ENCODE results near the gene IL24.

IL24 gene

DNA sequence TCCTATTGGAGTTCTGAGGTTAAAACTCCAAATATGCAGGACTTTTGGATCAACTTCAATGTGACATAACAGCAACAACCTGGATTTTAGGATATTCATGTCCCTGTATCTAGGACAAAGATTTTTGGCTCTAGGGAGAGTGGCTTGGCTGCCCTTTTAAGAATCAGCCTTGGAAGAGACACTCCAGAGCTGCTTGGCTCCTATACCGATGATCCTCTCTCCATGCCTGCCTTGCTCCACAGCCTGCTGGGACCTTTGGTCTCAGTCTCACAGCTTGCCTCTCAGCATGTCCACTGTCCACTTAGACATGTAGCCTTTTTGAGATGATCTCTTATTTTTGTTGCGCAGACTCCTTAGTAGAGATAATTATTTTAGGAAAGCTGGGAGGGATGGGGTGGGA is 29.0 kb downstream of the IL24 start:
- no peak for DNase-seq

DNA sequence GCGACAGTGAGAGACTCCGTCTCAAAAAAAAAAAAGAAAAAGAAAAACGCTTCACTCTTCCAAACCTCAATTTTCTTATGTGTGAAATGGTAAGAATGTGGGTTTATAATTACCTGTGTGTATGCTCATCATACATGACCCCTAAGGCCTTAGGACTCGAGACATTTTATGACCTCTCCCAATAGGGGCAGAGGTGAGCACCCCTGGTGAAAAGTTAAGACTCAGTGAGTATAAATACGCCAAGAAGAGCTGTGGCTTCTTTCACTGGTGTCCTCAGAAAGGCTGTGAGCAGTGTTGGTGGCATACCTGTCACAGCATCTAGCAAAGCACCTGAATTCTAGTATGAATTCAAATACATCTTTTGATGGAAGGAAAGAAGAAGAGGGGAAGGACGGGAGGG is 32.3 kb downstream of the IL24 start:
- no peak for DNase-seq

DNA sequence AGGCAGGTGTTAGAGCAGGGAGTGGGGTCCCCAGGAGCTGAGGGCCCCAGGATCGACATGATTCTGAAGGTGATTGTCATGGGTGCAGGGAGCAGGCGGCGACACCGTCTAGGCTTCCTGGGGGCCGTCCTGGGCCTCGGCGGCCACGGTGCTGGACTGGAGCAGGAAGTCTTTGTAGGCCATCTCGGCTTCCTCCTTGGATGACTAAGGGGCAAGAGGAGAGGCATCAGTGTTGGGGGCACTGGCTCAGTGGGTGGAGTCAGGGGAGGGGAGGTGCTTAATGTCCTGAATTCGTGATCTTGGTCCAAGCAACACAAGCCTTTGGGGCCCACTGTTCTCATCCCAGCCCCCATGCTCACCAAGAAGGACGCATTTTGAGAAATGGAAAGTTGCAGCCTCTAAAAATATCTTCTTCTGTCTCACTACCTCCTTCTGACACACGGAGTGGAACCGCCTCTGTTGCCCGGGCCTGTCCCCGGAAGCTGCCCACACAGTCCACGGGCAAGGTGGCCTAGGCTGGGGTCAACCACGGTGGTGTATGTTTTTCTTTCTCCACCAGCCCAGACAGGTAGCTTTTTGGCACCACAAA is 33.1 kb downstream of the IL24 start:
- no peak for DNase-seq

DNA sequence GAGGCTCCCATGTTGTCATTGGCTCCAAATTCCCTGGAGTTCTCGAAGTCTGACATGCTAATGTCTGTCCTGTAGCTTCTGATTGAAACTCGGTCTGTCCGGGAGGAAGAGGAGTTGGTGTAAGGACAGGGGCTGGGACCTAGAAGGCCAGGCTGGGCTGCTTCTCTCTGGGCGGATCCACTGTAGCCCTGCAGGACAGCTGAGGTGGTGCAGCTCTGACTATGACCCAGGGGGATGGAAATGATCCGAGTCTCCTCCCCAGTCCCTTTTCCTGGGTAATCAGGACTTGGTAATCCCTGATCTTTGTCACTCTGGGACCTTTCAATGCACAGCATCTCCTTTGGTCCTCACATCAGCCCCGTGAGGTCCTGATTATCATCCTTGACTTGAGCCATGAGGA is 34.5 kb downstream of the IL24 start:
- DNase-seq: no peak

DNA sequence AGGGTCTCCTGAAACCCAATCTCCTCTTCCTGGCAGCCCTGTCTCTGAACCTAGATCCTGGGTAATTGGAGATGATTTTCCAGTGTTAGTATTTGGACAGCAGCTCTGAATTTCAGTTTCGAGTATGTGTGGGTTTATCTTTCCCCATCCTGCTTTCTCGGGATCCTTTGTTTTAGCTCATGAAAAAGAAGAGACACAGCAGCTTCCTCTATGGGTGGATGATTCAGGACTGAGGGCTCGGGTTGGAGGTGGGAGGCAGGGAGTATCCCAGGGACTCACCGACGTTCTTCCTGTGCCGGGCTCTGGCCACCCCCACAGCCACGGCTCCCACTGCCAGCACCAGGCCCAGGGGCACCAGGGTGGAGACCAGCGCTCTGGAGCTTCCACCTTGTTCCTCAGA is 34.9 kb downstream of the IL24 start:
- DNase-seq: no peak

DNA sequence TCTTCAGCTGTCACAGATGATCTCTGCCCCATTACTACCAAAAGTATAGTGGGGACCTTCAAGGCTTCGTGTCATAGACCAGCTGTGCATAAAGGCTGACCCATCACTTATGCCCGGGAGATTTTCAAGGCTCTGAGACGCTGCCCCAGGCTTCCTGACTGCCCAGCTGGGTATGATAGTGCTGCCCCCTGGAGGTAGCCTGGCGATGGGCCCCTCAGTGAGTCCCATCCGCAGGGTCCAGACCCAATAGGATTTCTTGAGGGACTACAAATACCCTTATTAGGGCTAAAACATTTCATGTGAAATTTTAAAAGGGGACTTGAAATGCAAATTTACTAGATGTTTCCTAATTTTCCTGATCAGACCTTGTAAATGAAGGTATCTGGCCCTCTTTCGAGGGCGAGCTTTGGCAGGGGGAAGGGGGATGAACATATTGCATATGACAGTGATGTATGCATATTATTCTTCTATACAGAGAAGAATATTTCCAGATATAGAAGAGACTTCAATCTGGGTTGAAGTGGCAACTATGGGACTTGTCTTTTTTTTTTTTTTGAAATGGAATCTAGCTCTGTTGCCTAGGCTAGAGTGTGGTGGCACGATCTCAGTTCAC is 36.2 kb downstream of the IL24 start:
- no peak for DNase-seq

DNA sequence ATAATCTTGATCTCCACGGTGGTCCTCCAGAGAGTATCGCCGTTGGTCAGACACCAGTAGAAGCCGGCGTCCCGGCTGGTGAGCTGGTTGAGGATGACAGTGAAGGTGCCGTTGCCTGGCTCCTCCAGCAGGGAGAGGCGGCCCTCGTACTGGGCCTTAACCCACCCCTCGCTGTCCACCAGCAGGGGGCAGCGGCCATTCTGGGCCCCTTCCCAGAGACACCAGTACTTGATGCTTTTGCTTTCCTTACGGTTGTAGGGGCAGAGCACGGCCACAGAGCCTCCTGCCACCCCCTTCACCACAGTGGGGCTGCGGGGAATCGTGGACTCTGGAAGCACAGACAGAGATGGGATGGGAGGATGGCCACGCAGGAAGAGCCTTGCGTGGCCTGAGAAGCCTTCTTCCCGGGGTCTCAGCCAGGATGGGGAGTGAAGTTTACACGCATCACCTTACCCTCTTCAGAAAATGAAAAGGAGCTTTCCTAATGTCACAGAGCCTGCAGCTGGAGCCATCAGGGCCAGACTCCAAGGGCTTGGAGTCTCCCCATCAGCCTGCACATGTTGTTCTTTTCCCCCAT is 38.3 kb downstream of the IL24 start:
- no peak for DNase-seq

DNA sequence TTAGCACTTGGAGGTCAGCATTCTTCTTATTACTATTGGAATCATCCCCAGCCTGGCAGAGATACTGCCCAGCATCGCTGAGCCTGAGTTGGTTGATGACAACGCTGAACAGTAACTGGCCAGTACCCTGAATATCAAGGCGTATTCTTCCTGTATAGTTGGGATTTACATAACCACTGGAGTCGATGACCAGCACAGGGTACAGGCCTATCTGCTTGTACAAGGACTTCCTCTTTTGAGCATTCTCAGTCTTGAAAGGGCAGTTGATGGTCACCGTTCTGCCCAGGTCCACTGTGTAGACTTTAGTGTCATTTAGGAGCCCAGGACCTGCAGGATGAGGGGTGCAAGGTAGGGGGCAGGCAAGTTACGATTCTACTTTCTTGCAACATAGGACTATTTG is 40.2 kb downstream of the IL24 start:
- no peak for DNase-seq

DNA sequence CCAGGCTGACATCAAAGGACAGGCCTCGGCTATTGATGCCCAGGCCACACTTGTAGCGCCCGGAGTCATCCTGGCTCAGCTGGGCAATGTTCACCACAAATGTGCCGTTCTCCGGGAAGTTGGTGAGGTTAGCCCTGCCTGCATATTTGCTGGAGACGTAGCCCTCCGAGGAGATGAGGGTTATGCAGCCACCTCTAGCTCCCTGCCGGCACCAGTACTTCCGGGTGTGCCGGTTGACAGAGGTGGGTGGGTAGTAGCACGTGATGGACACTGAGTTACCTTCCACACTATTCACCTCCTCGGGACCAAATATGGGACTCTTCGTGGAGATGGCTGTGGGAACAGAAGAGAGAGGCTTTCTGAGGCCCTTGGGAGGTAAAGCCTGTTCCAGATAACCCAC is 41.9 kb downstream of the IL24 start:
- DNase-seq: no peak

DNA sequence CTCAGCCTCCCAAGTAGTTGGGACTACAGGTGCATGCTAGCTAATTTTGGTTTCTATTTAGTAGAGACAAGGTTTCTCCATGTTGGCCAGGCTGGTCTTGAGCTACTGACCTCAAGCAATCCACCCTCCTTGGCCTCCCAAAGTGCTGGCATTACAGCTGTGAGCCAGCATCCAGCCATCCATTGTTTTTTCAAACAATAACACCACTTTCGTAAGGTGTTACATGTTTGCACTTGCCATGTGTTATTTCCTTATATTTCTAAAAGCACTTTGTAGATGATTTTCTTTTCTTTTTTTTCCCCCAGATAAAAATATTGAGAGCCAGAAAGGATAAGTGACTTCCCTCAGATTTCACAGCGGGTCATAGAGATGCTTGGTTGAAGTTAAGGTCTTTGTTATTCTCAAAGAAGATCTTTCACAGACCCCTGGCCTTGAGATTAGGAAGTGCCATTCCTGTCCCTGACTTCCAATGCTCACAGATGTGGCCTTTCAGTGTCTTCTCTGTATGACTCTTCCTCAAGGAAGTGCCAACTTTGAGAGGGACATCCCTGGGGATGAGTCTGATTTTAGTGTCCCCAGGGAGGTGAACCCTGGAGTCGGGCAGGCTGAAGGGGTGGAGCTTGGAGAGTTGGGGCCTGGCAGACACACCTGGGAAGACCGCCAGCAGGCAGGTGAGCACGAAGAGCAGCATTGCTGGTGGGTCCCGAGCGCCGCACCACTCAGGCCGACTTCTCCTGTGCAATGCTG is 42.8 kb downstream of the IL24 start:
- no peak for DNase-seq

DNA sequence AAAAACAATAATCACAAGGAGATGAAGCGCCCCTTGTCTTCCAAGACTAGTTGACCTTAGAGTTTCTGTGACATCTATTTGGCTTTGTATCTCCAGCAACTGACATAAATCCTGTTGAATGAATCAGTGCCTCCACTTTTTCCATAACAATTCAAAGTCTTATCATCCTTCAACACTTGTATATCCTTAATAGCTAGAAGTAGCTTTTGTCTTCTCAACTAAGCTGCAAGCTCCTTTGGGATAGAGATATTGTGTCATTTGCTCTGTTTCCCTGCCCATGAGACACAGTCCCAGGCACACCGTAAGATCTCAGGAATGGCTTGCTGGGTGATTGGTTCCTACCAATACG is 43.3 kb downstream of the IL24 start:
- no peak for DNase-seq

DNA sequence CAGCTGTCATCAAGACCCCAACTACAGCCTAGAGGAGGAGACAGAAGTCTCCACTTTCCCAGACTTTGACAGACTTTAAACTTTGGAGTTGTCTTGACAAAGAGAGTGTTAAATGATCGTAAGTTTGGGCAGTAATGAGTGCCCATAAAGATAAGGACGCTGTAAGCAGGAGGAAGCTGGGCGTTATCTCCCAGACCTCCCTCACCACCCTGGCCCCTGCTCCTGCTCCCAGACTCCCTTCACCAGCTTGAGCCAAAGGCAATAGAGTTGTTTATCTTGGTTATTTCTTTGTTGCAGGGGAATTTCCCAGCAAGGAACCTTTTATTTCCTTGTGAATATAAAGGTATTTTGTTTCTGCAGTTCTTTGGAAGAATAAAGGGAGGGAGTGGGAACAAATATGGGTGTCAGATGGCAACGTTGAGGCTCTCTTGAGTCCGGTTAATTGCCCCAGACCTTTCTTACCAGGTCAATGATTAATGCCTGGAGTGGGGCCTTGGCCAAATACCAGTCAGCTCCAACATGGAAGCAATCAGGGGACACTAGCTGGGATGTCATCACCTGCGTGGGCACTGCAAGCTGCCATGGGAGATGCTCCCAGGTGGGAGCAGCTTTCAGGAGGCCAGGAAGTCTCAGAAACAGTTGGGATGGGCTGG is 44.6 kb downstream of the IL24 start:
- DNase-seq: no peak

DNA sequence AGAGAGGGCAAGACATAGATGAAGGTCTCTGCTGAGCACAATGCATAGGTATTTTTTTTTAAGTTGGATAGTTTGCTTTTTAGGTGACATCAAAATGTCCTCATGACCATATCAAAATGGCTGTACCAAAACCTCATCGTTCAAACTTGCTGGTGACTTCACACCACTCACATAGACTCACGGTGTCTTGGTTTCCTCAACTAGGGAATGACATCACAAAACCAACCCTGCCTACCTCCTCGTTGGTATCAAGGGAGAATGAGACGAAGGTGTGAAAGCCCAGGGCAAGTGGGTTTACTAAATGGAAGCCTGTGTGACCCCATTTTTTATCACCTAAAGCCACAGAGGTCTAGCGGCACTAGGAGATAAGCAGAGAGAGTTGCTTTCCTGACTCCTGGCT is 47.5 kb downstream of the IL24 start:
- no peak for DNase-seq

DNA sequence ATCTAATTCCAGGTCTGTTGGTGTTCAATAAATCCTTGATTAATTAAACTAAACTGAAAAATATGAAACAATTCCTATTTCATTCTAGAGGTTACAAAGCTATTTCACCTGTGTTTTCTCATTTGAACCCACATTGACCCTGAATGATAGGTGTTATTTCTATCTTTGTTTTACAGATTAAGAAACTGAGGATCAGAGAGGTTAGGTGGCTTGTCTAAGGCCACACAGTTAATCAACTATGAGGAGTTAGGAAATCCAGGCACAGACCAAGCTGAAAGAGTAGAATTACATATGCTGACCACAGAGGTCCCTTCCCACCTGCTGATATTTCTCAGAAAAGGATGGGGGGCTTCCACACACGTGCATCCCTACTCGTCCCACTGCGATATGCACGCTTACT is 48.5 kb downstream of the IL24 start:
- no peak for DNase-seq

DNA sequence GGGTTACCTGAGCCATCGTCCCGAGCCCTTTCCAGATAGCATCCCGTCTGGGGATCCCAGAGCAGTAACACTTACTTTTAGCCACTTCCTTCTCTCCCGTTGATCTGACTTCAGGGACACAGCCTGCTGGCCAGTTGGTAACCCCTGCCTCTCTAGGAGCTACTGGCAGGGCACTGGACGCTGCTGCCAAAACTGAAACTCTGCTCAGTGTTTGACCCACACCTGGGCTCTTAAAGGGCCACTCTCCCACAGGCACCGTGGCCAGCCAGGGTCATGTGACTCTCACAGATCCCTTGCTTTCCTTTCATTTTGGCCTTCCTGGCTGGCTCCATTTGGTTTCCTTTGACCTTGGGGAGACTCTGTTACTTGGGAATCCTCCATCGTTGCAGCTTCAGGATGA is 49.0 kb downstream of the IL24 start, which contains the start of gene PIGR:
Gene PIGR, minus strand, starts transcription at position 206 of the 400 bp plus-strand sequence. CDS start 5,935 bp downstream, outside the sequence.
- DNase-seq: no peak

DNA sequence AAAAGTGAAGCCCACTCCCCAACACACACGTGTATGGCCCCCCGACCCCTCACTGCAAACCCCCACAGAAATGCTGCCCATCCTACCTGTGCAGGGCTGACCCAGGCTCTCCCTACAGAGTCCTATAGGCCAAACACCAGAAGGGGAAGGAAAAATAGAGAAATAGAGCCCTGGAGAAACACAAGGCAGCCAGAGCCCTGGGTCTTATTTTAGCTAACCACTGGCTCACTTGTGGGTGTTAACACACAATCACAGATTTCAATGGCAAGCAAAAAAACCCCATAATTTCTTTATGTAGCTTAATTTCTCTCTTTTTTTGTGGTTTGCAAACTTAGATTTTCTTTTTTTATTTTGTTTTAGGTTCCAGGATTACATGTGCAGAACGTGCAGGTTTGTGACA is 50.0 kb downstream of the IL24 start:
- no peak for DNase-seq

DNA sequence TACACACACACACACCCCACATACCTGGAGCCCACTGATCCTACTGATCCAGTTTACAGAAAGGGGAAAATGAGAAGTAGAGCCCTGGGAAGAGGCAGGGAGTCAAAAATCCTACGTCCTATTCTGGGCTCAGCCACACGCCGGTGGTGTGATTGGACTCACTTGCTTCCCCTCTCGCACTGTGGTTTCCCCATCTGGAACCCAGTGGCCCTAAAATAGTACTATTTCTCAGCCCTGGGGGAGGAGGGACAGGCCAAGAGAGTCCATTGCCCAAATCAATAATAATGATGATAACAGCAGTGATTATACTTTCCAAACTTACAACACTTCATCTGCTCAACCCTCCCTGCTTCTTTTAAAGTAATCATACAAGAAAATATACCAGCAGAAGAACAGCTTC is 52.0 kb downstream of the IL24 start:
- DNase-seq: no peak

DNA sequence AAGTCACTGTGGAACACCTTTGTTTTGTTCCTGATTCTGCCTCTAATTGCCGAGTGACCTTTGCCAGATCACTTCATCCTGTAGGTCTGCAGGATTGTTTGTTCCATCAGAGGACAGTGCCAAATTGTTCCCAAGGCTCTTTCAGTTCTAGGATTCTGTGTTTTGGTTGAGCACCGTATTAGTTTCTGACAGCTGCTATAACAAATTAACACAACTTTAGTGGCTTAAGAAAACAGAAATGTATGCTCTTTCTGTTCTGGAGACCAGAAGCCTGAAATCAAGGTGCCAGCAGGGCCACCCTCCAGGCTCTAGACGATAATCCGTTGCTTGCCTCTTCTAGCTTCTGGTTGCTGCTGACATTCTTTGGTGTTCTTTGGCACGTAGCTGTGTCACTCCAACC is 52.4 kb downstream of the IL24 start:
- DNase-seq: no peak

DNA sequence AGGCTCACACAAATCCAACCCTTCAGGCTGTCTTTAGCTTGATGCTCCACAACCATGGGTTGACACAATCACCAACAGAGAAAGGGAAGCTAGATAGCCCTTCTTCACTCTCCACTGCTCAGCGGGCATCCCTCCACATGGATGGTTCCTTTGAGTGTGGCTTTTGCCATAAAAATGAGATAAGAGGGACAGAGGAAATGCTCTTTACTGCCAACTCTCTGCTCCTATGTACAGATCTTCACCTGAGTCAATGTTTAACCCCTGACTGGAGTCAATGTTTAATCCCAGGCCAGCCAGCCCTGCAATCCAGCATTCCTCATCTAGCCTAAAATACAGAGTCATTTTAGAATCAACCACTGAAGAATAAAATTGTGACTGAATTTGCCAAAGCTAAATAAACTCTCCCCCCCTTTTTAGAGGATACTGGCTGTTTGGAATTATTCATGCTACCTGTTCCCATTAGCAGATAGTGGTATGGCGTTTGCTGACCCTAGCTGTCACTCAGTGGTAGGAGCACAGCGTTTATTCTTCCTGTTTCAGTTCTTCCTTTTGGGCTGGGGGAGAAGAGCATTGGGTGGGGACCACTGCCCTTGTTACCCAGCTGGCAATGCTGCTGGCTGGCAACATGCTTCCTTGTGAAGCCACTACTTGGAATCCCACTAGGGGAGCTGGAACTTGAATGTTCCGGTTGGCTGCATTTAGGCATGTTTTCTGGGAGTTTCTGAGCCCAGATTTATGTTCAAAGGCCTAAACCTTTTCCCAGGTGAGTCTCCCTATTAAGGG is 54.3 kb downstream of the IL24 start:
- DNase-seq: no peak

DNA sequence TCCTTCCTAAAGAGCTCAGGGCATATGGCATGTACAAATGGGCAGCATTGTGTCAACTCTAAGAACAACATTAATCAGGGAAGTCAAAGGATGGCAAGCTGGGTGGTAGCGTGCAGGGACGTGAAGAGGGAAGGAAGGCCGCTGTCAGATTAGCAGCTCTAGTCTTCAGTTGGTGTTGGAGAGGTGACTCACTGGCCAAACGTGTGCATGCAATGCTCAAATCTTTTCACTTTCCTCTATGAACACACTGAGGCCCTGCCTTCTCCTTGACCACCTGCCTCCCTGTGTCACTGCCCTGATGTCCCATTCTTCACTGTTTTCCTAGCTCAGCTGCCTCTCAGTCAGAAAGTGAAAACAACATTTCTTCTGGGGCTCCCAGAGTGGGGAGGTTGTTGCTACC is 54.9 kb downstream of the IL24 start:
- no peak for DNase-seq

DNA sequence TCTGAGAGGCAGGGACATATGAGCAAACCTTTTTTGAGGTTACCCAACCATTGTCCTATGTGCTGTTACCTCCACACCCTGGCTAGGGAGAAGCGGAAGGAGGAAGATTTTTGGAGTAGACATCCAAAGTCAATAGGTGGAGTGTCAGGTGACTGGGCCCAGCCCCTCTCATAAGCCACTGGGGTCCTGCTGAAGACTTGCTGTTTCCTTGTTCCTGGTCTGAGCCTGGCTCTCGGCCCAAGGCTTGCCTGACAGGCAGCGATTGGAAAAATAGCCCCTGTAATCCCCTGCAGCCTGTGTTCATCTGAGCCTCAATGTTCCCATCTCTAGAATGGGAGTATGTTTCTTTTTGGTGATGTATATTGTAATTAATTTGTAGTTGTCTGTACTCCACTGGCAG is 55.9 kb downstream of the IL24 start:
- no peak for DNase-seq

DNA sequence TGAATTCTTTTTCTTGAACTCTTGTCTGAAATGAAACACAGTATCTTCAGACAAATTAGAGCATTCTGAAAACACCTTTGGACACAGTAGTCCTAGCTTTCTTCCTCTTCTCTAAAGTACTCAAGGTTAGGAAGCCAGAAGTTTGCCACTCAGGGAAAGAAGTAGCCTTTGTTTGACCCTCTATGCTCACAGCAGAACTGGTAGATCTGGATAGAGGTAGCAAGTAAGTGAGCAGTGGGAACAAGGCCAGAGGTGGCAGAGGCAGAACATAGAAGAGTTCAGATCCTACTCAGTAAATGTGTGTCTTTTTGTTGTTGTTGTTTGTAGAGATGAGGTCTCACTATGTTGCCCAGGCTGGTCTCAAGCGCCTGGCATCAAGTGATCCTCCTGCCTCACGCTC is 56.4 kb downstream of the IL24 start:
- DNase-seq: no peak
